HG03175 (cell line): ENCODE data around the gene CD22.

Source experiments
- ATAC-seq: cut with Tn5 transposase; IDR thresholded peaks from one replicate; pipeline ENCODE4 v1.9.1; 2021; ENCODE audit warnings: mild to moderate bottlenecking, moderate library complexity; ENCODE audit not compliant: unreplicated experiment

CD22 gene

DNA sequence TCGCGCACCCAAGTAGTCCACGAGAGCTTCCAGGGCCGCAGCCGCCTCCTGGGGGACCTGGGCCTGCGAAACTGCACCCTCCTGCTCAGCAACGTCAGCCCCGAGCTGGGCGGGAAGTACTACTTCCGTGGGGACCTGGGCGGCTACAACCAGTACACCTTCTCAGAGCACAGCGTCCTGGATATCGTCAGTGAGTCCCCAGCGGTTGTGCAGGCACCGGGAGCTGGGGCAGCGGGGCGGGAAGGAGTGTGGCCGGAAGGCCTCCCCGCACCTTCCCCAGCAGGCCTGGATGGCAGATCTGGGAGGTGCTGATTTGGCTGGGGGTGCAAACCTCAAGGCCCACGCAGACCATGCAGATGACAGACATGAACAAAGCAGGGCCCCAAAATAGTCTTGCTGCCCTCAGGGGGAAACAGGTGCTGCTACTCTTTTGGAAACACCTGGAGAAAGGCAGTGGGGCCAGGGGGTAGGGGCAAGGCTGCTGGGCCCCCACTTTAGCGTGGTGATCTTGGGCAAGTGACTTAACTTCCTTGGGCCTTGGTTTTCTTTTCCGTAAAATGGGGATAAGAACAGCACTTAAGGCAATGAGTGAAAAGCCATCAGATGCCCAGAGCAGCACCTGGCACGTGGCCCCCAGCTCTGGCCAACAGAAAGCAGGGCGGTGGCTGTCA lies 33.1 kb upstream of the CD22 start:
- ATAC-seq: no peak

DNA sequence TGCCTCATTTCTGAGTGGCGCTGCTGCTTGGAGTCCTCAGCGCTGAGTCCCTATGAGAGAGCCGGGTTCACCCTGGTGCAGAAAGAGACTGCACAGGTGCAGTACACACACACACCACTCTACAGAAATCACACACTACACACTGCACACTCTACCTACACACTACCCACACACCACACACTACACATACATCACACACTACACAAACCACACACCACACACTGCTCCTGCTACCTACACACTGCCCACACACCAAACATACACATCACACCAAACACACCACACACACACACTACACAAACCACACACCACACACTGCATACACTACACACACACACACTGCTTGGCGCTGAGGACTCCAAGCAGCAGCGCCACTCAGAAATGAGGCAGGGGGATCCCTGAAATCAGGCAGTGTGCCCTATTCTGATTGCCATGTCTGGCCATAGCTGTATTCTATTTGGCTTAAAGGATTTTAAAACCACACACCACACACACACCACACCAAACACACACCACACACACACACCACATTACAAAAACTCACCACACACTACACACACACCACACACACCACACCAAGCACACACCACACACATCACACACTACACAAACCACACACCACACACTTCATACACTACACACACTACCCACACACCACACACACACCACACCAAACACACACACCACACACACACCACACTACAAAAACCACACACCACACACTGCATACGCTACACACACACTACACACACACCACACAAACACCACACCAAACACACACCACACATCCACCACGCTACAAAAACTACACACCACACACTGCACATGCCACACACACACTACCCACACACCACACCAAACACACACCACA lies 32.1 kb upstream of the CD22 start:
- ATAC-seq: no peak

DNA sequence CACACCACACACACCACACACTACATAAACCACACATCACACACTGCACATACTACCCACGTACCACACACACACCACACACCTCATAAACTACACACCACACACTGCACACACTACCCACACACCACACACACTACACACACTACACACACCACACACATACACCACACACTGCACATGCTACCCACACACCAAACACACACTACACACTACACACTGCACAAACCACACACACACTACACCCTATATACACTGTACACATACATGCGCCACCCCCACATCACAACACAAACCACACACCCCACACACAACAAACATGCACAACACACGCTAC lies 31.5 kb upstream of the CD22 start:
- ATAC-seq: no peak

DNA sequence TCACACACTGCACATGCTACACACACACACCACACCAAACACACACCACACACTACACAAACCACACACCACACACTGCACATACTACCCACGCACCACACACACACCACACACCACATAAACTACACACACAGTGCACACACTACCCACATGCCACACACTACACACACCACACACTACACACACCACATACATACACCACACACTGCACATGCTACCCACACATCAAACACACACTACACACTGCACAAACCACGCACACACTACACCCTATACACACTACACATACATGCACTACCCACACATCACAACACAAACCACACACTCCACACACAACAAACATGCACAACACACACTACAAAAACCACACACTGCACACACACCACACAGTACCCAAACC lies 31.1 kb upstream of the CD22 start:
- no peak for ATAC-seq

DNA sequence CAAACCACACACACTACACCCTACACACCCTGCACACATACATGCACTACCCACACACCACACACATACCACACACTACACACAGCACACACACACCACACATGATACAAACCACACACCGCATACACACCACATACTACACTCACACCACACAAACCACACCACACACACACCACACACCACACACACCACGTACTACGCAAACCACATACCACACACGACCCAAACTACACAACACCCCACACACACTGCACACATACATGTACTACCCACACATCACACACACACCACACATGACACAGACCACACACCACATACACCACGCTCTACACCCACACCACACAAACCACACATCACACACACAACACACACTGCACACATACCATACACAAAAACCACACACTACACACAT lies 30.4 kb upstream of the CD22 start:
- ATAC-seq: no peak

DNA sequence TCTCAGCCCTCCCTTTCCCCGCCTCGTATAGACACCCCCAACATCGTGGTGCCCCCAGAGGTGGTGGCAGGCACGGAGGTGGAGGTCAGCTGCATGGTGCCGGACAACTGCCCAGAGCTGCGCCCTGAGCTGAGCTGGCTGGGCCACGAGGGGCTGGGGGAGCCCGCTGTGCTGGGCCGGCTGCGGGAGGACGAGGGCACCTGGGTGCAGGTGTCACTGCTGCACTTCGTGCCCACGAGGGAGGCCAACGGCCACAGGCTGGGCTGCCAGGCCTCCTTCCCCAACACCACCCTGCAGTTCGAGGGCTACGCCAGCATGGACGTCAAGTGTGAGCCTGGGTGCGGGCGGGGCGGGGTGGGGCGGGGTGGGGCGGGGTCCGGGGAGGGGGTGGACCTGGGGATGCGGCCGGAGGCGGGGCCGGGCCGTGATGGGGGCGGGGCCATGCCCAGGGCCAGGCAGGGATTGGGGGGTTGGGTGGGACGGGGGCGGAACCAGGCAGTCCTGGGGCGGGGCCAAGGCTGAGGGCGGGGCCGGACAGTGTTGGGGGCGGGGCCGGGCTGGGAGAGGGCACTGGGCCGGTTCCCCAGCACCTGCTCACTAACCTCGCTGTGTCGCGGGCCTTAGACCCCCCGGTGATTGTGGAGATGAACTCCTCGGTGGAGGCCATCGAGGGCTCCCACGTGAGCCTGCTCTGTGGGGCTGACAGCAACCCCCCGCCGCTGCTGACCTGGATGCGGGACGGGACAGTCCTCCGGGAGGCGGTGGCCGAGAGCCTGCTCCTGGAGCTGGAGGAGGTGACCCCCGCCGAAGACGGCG lies 29.3 kb upstream of the CD22 start:
- ATAC-seq: no peak

DNA sequence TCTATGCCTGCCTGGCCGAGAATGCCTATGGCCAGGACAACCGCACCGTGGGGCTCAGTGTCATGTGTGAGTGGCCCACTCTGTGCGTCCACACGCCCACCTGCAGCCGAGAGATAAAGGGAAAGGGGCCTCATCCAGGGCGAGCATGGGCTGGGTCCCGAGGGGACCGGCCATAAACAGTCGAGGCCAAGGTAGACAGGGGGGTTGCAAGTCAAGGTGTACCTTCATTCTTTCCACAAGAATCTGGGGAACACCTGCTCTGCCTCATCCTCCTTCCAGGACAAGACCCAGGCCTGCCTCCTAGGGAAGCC lies 28.7 kb upstream of the CD22 start:
- no peak for ATAC-seq

DNA sequence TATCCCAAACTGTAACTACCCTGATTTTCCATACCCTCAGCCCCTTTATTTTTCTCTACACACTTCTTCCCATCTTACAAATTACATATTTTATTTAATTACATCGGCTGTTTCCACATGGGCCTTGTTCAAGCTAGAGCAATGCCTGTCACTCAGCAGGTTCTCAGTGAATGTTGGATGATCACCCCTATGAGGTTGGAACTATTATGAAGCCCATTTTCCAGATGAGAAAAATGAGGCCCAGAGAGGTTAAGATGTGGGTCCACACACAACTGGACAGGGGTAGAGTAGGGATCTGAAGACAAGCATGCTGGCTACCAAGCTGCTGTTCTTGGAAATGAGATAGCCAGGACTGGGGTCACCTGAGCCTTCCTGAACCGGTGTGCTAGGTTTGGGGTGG lies 27.0 kb upstream of the CD22 start:
- ATAC-seq: no peak

DNA sequence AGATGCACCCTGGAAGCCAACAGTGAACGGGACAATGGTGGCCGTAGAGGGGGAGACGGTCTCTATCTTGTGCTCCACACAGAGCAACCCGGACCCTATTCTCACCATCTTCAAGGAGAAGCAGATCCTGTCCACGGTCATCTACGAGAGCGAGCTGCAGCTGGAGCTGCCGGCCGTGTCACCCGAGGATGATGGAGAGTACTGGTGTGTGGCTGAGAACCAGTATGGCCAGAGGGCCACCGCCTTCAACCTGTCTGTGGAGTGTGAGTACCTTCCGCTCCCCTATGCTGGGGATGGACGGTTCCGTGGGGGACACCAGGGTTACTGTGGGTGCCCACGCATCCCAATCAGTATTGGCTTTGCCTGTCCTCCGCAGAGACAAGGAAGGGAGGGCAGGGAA lies 26.5 kb upstream of the CD22 start:
- no peak for ATAC-seq

DNA sequence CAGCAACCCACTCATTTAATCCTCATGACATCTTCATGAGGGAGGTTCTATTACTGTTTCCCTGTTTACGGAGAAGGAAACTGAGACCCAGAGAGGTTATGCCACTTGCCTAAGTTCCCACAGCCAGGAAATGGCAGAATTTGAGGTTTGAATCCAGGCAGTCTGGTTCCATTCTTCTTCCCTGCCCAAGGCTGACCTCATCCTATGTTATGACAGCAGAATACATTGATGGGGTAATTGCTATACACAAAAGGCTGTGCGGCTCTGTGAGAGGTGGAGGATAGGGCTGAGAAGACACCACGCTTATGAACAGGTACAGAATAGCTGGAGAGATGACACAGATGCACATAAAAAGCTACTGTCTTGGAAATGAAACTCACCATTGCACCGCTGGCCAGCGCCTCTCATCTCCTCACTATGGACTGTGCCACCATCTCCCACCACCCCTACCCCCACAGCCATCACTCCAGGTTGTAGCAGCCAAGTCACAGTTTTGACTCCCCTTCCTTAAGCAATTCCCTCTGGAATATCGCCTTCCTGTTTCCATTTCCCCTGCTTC lies 25.6 kb upstream of the CD22 start:
- ATAC-seq: no peak

DNA sequence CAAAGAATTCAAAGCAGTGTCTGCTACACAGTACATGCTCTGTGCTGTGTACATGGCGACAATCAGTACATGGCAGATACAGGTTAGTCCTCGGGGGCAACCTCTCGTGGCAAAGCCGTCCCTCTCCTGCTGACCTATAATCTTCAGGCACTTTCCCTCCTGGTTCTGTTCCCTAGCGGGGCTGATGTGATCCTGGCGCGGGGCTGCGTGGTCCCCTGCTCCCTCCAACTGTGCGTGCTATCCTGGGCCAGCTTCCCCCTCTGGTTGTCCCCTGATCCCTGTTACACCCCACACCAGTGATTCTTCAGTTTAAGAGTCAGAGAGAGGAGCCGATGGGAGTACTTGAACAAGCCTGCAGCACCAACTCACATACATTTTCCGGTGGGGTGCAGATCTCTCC lies 25.0 kb upstream of the CD22 start:
- no peak for ATAC-seq

DNA sequence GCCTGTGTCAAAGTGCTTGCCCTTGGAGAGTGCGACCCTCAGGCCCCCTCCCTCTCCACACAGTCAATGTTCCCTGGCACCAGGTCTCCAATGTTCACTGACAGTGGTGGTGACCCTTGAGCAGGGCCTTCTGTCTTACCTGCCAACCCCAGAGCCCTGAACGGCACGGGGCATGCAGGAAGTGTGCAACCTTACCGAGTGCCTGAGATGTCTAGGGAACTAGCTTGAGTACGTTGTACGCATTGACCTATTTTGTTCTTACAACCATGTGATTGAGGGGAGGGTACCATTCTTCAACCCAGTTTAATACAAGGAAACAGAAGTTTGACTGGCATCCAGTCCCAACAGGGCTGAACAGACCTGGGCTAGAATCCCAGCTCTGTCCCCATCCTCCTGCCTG lies 23.8 kb upstream of the CD22 start:
- ATAC-seq: no peak

DNA sequence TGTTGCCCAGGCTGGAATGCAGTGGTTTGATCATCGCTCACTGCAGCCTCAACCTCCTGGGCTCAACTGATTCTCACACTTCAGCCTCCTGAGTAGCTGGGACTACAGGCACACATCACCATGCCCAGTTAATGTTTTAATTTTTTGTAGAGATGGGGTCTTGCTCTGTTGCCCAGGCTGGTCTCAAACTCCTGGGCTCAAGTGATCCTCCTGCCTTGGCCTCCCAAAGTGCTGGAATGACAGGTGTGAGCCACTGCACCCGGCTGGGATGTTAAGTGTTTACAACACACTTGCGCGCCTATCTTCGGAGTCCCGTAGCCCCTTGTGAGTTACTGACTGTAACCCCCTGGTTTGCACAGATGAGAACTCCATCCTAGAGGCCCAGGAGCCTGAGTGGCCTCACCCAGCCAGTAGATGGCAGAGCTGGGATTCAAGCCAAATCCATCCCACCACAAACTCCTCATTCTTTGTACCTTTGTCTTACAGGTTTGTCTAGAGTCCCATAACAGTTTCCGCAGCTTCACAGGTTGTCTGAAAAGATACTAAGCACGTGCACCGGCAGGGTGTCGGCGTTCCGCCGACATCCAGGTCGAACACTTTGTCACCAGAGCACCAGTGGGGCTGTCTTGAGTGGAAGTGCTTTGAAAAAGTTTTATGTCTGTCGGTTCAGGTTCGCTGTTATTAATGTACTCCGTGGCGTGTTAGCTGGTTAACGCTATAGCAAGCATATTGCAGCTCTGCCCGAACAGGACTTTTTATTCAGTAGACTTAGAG lies 22.3 kb upstream of the CD22 start:
- ATAC-seq: no peak

DNA sequence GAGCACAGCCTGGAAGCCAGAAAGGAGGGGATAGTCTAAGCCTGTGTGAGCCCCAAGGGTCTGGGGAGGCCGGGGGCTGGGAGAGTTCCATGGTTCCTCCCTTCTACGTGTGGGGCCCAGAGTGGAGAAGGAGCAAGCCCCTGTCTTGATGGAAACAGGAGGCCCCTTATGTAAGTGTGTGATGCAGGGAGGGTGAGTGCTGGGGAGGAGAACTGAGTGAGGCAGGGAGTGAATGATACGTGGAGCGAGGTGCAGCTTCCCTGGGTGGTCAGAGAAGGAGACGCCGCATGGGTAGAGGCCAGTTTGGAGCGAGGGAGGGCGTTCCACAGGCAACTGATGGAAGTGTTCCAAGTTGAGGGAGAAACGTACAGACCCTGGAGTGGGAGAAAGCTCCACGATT lies 21.1 kb upstream of the CD22 start:
- ATAC-seq: no peak

DNA sequence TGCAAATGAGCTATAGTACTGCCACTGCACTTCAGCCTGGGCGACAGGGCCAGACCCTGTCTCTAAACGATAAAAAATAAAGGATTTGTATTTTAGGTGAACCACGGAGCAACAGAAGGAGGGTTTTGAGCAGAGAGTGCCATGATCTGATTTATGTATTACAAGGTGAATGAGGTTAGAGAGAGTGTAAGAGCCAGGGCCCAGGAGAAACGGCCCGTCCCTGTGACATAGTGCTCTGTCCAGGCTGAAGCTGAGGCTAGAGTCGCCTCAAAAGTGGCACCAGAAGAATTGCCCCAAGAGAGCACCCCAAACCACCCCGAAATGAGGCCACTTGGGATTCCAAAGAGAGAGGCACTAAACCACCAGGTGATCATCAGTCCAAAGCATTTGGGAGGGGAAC lies 20.1 kb upstream of the CD22 start:
- no peak for ATAC-seq

DNA sequence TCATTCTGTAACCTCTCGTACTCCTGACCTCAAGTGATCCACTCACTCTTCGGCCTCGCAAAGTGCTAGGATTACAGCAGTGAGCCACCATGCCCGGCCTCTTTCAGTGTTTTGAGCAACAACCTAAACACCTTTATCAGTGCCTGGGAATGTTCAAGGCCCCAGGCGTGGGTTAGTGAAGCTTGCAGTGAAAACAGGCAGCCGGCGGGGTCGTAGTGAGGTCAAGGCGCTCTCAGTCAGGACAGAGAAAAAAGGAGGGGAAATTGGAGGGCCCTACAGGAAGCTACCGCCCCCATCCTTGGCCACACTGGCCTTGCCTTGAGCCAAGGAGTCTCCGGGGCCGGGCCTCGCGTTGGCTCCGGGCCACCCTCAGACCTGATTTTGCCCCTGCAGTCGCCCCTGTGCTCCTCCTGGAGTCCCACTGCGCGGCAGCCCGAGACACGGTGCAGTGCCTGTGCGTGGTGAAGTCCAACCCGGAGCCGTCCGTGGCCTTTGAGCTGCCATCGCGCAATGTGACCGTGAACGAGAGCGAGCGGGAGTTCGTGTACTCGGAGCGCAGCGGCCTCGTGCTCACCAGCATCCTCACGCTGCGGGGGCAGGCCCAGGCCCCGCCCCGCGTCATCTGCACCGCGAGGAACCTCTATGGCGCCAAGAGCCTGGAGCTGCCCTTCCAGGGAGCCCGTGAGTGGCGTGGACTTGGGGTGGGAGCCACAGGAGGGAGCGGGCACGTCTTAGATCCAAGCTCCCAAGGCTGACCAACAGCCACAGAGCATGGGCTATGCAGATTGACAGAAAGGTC lies 19.3 kb upstream of the CD22 start:
- no peak for ATAC-seq

DNA sequence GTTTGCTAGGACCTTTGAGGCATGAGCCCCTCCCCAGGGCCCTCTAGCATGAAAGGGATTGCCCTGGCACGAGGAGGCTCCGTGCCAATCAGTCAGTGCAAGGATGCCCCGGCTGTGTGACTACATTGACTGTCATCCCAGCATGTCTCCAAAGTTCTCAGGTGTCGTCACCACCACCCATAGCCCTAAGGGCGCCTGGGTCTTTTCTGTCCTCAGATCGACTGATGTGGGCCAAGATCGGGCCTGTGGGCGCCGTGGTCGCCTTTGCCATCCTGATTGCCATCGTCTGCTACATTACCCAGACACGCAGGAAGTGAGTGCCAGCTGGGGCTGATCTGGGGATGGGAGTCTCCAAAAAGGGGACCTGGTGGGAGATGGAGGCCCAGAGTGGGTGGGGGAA lies 18.7 kb upstream of the CD22 start:
- no peak for ATAC-seq

DNA sequence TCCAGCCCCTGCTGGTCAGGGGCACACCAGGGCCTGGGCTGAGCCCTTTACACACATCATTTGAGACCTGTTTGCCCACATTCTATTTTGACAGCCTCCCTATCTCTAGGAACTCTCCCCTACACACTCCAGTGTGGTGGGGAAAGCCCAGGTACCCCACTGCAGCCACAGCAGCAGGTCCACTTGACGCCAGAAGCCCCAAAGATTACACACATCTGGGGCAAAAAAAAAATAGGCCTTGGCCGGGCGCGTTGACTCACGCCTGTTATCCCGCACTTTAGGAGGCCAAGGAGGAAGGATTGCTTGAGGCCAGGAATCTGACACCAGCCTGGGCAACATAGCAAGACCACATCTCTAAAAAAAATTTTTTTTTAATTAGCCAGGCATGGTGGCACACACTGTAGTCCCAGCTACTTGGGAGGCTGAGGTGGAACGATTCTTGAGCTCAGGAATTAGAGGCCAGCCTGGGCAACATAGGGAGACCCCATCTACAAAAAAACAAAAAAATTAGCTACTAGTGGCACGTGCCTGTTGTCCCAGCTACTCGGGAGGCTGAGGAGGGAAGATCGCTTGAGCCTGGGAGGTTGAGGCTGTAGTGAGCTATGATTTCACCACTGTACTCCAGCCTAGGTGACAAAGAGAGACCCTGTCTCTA lies 18.0 kb upstream of the CD22 start:
- ATAC-seq: no peak

DNA sequence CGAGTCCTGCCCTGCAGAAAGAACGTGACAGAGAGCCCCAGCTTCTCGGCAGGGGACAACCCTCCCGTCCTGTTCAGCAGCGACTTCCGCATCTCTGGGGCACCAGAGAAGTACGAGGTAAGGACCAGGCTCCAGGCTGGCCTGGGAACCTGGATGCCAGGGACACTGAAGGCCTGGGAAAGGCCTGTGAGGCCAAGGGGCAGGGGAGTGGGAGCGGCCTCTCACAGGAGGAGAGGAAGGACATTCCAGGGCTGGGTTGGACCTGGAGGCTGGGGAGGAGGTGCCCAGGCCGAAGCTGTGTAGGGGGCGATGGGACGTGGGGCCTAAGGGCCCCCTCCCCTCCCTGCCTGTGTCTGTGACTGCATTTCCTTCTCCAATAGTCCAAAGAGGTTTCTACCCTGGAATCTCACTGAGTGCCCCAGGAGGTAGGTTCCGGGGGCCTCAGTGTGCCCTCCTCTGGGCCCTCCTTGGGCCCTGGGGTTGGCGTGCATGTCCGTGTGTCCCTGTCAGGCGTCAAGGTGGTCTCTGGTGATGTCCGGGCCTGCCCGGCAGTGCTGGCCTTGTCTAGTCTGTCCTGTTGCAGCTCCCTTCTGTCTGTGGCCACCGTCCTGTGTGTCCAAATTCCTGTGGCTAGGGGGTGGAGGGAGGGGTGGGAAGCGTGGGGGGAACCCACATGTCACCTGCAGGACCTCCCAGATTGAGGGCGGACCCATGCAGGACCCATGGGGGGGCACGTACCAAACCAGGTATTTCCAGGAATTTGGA lies 16.9 kb upstream of the CD22 start:
- no peak for ATAC-seq
